GM12878 (cell line): ENCODE measurements around the gene ZNF689. TPM values are rescaled to one million over a fixed set of nuclear protein-coding genes. Genes with fewer than 3 reads are reported as not detected.

Experiments
- BCLAF1 ChIP-seq: fragments of 450-650 bp; IDR thresholded peaks from 2 replicates; pipeline ENCODE4 v1.6.1; 2017; ENCODE audit warnings: antibody characterized with exemption, mild to moderate bottlenecking, moderate library complexity
- BHLHE40 ChIP-seq, 2 experiments: fragments of 450-650 bp in 1 of 2; IDR thresholded peaks; 2 replicates each; pipeline ENCODE4 v1.6.1; 2011 to 2017; ENCODE audit warnings: low read depth in 2 of 2, borderline replicate concordance in 1 of 2, improper control_type of control experiment in 1 of 2, low read length in 1 of 2, mild to moderate bottlenecking in 1 of 2
- CHD1 ChIP-seq: IDR thresholded peaks from 2 replicates; pipeline ENCODE4 v1.6.1; 2012; ENCODE audit warnings: low read depth, low read length, improper control_type of control experiment
- CTCF ChIP-seq, 3 experiments: IDR thresholded peaks in 2 of 3; conservative IDR thresholded peaks in 1 of 3; 2 replicates each; pipeline ENCODE4 v1.5.1; 2011; ENCODE audit warnings: low read depth in 3 of 3, low read length in 3 of 3, mild to moderate bottlenecking in 3 of 3, control low read depth in 2 of 3, moderate library complexity in 2 of 3, inconsistent platforms in 1 of 3, mixed read lengths in 1 of 3; ENCODE audit not compliant: control insufficient read depth in 2 of 3, insufficient read depth in 1 of 3; ENCODE audit errors: extremely low read depth in 1 of 3
- EGR1 ChIP-seq, 2 experiments: IDR thresholded peaks; 1 replicate in 1 of 2; 2 replicates in 1 of 2; pipeline ENCODE4 v1.6.1; 2011 to 2012; ENCODE audit warnings: low read depth in 2 of 2, low read length in 2 of 2, borderline replicate concordance in 1 of 2, mild to moderate bottlenecking in 1 of 2, moderate library complexity in 1 of 2
- HCFC1 ChIP-seq: fragments of 150-350 bp; IDR thresholded peaks from 2 replicates; pipeline ENCODE4 v1.6.1; 2014; ENCODE audit warnings: low read length
- HDAC2 ChIP-seq: fragments of 200-600 bp; sonication (generic); IDR thresholded peaks from 2 replicates; pipeline ENCODE4 v1.6.1; 2017
- HDAC6 ChIP-seq: fragments of 200-600 bp; sonication (generic); IDR thresholded peaks from one replicate; pipeline ENCODE4 v1.8.0; 2017; ENCODE audit warnings: antibody characterized with exemption; ENCODE audit not compliant: unreplicated experiment
- IRF4 ChIP-seq: IDR thresholded peaks from 2 replicates; pipeline ENCODE4 v1.6.1; 2011; ENCODE audit warnings: low read depth, low read length
- JUND ChIP-seq: IDR thresholded peaks from 2 replicates; pipeline ENCODE4 v1.6.1; 2012; ENCODE audit warnings: low read depth, mild to moderate bottlenecking, low read length, improper control_type of control experiment, moderate library complexity
- MYC ChIP-seq: IDR thresholded peaks from 2 replicates; pipeline ENCODE4 v1.6.1; 2011; ENCODE audit warnings: mild to moderate bottlenecking, low read length, moderate library complexity, inconsistent platforms; ENCODE audit not compliant: insufficient read depth, insufficient replicate concordance, insufficient read length, severe bottlenecking
- SMAD5 ChIP-seq: IDR thresholded peaks from 2 replicates; pipeline ENCODE4 v1.6.1; 2016; ENCODE audit warnings: antibody characterized with exemption, low read depth
- TAF1 ChIP-seq: IDR thresholded peaks from 2 replicates; pipeline ENCODE4 v1.6.1; 2011; ENCODE audit warnings: mild to moderate bottlenecking, low read depth, low read length, borderline replicate concordance
- ZNF592 ChIP-seq: fragments of 450-650 bp; IDR thresholded peaks from 2 replicates; pipeline ENCODE4 v1.6.1; 2017; ENCODE audit warnings: mild to moderate bottlenecking, moderate library complexity
- polyA plus RNA-seq, 11 experiments: library from polyadenylated mRNA; depleted of rRNA in 4 of 11; unstranded in 6 of 11; stranded (reverse) in 5 of 11; fragments of >200 nt; fragmentation: Nextera tagmentation in 4 of 11; fragmentation: Illumina TruSeq in 1 of 11; extraction: Ambion mirVana in 4 of 11; extraction: Trizol in 1 of 11; gene quantifications; 1 replicate in 1 of 11; 2 replicates in 10 of 11; pipeline versions ENCODE4 v1.2.1 to v1.2.3, GENCODE V29; 2011 to 2016; ENCODE audit warnings: inconsistent platforms in 2 of 11, missing spikeins in 2 of 11, low read depth in 1 of 11
- total RNA-seq, 4 experiments: library from RNA; depleted of rRNA in 3 of 4; stranded (reverse); fragments of >200 nt in 3 of 4; fragmentation: Illumina TruSeq in 1 of 4; extraction: Trizol in 1 of 4; gene quantifications; 2 replicates each; pipeline versions ENCODE4 v1.2.1 to v1.2.3, GENCODE V29; 2013 to 2021
- TF ChIP-seq, protein P1 (sequence below): fragments of 450-650 bp; IDR thresholded peaks from 2 replicates; pipeline ENCODE4 v1.6.1; 2014; ENCODE audit warnings: mild to moderate bottlenecking
- TF ChIP-seq, protein P2 (sequence below): IDR thresholded peaks from 2 replicates; pipeline ENCODE4 v1.6.1; 2012; ENCODE audit warnings: low read depth, low read length, improper control_type of control experiment

The ZNF689 gene
- total and polyA plus RNA-seq, 10 of the 15 experiments (the other 5 are each of a cell fraction or from before 2014, with no cell fraction given): 4.7 to 13.2 (median 8.5) TPM

GRCh38 chr16:30609926-30610839, at the start of gene ZNF689 (continued):
- TF ChIP-seq JUND (0 out of 2 replicates have a peak, but pooled peaks have one; percentile 10), MYC (no peak), HDAC2 (no peak), EGR1 (IDR thresholded peaks at IDR 0.05; ENCODE audit: borderline replicate concordance in 1 of 2, low read depth in 2 of 2, low read length in 2 of 2) (0 out of 3 replicates have a peak, but pooled peaks of 1 of the 2 experiments have one; percentile 11), SMAD5 (no peak), BHLHE40 (IDR thresholded peaks at IDR 0.05; ENCODE audit: borderline replicate concordance in 1 of 2, low read depth in 2 of 2, low read length in 1 of 2) (peak in 1 of 2 experiments; percentile 38; a peak in 1 of 4 replicates), CTCF (IDR thresholded peaks at IDR 0.05 in 2 of 3, conservative IDR thresholded peaks at IDR 0.05 in 1 of 3; ENCODE audit: control insufficient read depth in 2 of 3, extremely low read depth in 1 of 3, insufficient read depth in 1 of 3, low read depth in 3 of 3, low read length in 3 of 3) (no peak), ZNF592 (no peak), CHD1 (0 out of 2 replicates have a peak, but pooled peaks have one; percentile 73), IRF4 (0 out of 2 replicates have a peak, but pooled peaks have one; percentile 20), BCLAF1 (no peak), TAF1 (peak; percentile 91), HDAC6 (no peak), HCFC1 (peak; percentile 97)
- TF ChIP-seq, protein P1, sequence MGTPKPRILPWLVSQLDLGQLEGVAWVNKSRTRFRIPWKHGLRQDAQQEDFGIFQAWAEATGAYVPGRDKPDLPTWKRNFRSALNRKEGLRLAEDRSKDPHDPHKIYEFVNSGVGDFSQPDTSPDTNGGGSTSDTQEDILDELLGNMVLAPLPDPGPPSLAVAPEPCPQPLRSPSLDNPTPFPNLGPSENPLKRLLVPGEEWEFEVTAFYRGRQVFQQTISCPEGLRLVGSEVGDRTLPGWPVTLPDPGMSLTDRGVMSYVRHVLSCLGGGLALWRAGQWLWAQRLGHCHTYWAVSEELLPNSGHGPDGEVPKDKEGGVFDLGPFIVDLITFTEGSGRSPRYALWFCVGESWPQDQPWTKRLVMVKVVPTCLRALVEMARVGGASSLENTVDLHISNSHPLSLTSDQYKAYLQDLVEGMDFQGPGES: peak; percentile 98
- TF ChIP-seq, protein P2, sequence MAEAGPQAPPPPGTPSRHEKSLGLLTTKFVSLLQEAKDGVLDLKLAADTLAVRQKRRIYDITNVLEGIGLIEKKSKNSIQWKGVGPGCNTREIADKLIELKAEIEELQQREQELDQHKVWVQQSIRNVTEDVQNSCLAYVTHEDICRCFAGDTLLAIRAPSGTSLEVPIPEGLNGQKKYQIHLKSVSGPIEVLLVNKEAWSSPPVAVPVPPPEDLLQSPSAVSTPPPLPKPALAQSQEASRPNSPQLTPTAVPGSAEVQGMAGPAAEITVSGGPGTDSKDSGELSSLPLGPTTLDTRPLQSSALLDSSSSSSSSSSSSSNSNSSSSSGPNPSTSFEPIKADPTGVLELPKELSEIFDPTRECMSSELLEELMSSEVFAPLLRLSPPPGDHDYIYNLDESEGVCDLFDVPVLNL: peak; percentile 94
